GM13976 (cell line): ENCODE results near the gene TBC1D10B.

Source experiments
- DNase-seq: peaks from one replicate; pipeline ENCODE4 v3.0.0; 2012; ENCODE audit warnings: low spot score
- in situ Hi-C: fragments of 300-500 bp; cut with MboI; formaldehyde crosslinking; loops from one replicate; pipeline ENCODE4 v1.12.0; 2022; ENCODE audit warnings: low sequenced_read_pairs, mixed read lengths, inconsistent platforms; ENCODE audit not compliant: unreplicated experiment
- TF ChIP-seq, protein P1 (sequence below): IDR thresholded peaks from 2 replicates; pipeline ENCODE4 v1.5.1; 2012; ENCODE audit warnings: borderline replicate concordance, mild to moderate bottlenecking; ENCODE audit not compliant: insufficient read depth; ENCODE audit errors: extremely low read depth, missing control alignments, control extremely low read depth

TBC1D10B gene

DNA sequence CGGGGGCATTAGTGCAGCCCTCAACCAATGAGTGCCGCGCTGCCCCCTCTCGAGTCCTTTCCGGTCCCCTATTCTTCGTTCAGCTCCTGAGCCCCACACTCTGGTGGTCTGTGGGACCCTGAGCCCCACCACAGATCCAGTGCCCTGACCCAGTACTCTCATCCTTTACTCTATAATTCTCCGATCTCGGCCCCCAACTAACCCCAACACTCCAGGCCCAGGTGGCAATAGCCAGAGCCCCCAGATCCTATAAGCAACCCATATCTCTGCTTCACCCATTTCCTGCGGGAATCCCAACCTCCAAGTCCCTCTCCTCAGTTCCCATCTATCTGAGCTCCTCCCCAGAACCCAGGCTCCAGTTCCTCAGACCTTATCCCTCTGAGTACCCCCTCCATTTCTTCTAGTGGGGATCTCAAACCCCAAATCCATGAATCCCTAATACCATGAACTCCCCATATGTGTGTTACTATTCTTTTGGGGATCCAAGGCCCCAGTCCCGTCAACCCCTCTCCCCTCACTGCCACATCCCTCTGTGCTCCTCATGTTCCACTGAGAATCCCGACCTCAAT, 1.0 kb upstream of the TBC1D10B start:
- no peak for DNase-seq
- TF ChIP-seq, protein P1, sequence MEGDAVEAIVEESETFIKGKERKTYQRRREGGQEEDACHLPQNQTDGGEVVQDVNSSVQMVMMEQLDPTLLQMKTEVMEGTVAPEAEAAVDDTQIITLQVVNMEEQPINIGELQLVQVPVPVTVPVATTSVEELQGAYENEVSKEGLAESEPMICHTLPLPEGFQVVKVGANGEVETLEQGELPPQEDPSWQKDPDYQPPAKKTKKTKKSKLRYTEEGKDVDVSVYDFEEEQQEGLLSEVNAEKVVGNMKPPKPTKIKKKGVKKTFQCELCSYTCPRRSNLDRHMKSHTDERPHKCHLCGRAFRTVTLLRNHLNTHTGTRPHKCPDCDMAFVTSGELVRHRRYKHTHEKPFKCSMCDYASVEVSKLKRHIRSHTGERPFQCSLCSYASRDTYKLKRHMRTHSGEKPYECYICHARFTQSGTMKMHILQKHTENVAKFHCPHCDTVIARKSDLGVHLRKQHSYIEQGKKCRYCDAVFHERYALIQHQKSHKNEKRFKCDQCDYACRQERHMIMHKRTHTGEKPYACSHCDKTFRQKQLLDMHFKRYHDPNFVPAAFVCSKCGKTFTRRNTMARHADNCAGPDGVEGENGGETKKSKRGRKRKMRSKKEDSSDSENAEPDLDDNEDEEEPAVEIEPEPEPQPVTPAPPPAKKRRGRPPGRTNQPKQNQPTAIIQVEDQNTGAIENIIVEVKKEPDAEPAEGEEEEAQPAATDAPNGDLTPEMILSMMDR: no peak
- in situ Hi-C loops: no loop called here

DNA sequence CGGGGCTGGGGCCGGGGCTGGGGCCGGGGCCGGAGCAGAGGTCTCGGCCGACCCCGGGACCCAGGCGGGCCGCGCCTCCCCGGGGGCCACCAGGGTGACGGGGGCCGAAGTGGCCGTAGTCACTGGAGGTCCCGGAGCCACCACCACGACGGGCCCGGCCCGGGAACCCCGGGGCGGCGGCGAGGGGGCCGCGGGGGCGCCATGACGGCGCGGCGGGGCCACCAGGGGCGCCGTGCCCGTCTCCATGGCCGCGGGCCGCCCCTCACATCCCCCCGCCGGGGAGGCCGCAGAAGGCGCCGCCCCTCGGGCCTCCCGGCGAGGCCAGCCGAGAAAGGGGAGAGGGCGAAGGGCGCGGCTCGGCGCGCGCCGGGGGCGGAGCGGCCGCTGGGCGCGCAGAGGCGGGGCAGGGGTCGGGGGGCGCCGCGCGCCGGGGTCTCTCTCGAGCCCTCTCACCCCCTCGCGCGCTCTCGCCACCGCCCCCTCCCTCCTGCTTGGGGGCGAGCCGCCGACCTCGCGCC, 297 bp downstream of the TBC1D10B start:
- TF ChIP-seq, protein P1: no peak
- in situ Hi-C loops: no loop called here
- DNase-seq: no peak

DNA sequence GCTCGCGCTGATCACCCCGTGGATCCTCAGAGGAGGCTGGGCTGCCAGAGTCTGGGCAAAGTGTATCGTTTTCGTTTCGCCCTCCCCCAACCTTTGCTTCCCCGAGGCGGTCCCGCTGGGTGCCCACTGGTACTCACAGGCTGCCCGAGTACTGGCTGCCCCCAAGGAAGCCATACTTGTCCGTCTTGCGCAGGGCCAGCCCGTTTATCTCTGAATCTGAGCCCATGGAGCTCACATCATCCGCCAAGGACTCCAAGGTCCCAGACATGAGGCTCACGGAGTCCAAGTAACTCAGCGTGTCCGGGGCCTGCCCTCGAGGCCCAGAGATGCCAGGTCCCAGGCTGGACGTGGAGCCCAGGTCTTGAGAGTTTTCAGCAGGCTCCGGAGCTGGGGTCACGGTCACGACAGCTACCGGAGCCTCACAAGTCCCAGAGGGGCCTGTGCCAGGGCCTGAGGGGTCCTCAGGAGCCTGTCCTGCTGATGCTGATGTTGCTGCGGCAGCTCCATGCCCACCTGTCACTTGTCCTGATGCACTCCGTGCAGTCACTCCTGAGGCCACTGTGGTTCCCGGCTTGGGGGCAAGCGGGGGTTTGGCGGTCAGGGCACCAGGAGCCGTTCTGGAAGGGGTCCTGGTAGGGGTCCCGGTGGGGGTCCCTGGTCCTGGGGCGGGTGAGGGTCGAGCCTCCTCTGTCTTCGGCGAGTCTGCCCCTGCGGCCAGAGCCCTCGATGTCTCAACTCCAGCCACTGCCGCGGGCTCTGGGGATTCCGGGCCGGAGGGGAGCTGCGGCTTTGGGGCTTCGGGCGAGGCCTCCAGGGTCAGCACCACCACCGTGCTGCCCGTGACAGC, 980 bp downstream of the TBC1D10B start:
- DNase-seq: no peak
- TF ChIP-seq, protein P1: no peak
- in situ Hi-C loops: no loop called here

DNA sequence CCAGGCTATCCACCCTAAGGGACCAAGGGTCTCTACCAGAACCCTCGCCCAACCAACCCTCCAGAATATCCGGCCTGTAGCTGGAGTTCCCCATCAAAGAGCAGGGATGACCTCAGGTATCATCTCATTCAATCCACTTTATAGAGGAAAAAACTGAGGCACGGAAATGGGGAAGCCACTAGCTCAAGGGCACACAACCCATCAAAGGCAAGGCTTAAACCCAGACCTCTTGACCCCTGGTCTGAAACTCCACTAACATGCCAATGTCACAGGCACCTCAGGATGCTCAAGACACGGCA, 1.6 kb downstream of the TBC1D10B start:
- no peak for DNase-seq
- TF ChIP-seq, protein P1: no peak
- in situ Hi-C loops: no loop called here

DNA sequence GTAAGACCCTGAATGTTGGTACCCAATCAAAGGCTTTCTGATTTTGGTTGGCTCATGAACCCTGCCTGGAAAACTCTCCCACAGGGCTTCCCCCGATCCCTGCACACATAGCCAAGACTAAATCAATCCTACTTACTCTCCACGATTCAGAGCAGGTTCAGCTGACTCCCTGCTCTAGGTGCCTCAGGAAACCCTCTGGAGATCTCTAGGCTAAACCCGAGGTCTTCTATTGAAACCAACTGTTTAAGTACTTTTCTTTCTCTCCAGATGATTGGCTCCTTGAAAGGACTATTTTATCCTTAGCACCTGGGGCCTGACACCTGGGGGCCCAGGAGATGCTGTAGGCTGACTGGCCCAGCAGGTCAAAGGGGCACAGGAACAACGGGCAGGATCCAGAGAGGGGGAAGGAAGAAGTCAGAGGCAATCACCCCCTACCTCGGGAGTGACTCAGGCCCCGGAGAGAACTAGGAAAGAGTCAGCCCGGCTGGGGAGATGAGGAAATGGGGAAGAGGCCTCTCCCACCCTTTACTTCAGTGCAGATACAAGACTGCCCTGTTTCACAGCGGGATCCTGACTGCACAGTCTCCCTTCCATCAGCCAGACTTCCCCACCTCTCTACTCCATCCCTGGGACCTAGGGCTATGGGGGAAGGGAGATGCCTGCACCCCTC, 2.0 kb downstream of the TBC1D10B start:
- TF ChIP-seq, protein P1: no peak
- in situ Hi-C loops: no loop called here
- no peak for DNase-seq

DNA sequence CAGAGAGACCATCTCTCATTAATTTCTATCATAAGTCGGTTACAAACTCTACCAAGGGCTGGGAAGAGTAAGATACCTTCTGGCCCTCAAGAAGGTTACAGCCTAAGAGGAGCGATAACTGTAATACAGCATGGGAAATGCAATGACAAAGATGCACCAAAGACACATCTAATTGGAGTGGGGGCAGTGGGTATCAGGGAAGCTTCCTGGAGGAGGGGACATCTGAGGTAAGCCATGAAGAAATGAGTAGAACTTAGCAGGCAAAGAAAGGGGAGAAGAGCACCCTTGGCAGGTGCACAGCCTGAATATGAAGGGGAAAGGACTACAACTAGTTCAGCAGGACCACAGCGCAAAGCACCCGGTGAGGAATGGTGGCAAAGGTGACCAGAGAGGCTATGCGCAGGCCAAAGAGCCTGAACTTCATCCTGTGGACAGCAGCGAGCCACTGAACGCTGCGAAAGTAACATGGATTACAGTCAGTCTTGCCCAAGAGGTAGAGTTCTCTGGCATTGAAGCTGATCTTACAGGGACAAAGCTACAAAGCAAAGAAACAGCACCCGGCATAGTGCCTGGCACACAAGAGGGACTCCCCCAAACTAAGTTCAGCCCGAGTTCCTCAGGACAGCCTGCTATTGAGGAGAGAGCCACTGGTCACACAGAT, 2.8 kb downstream of the TBC1D10B start:
- in situ Hi-C loops: no loop called here
- DNase-seq: no peak

More for the DNA sequence above, 2.8 kb downstream of the TBC1D10B start:
- TF ChIP-seq, protein P1: no peak
